ENCODE data around the gene IFITM5.

Gene IFITM5

GRCh38 chr11:289712-290620 lies 9.4 kb downstream of the IFITM5 start:
- TF ChIP-seq GATA2 (IDR thresholded peaks at IDR 0.05; ENCODE audit: low read depth, low read length) = no peak
- TF ChIP-seq GATA3 (IDR thresholded peaks at IDR 0.05; ENCODE audit: low read depth, low read length) = no peak

GRCh38 chr11:289398-289711 lies 10.0 kb downstream of the IFITM5 start:
- no peak for TF ChIP-seq GATA3 (IDR thresholded peaks at IDR 0.05; ENCODE audit: low read depth, low read length)
- no peak for TF ChIP-seq GATA2 (IDR thresholded peaks at IDR 0.05; ENCODE audit: low read depth, low read length)

GRCh38 chr11:288478-289397 lies 10.6 kb downstream of the IFITM5 start, which contains the start of gene PGGHG:
Gene PGGHG (plus strand): TSS chr11:289126. CDS start chr11:289817, 691 bp downstream.
- TF ChIP-seq GATA3 (IDR thresholded peaks at IDR 0.05; ENCODE audit: low read depth, low read length) (no peak), GATA2 (IDR thresholded peaks at IDR 0.05; ENCODE audit: low read depth, low read length) (no peak)

GRCh38 chr11:287821-288477 lies 11.4 kb downstream of the IFITM5 start:
- no peak for TF ChIP-seq GATA3 (IDR thresholded peaks at IDR 0.05; ENCODE audit: low read depth, low read length)
- no peak for TF ChIP-seq GATA2 (IDR thresholded peaks at IDR 0.05; ENCODE audit: low read depth, low read length)

- TF ChIP-seq GATA3 (IDR thresholded peaks at IDR 0.05; ENCODE audit: low read depth, low read length) (no peak), GATA2 (IDR thresholded peaks at IDR 0.05; ENCODE audit: low read depth, low read length) (no peak)
Observed at GRCh38 chr11:285894-286220, 13.5 kb downstream of the IFITM5 start.

GRCh38 chr11:285021-285893 lies 14.1 kb downstream of the IFITM5 start:
- TF ChIP-seq GATA3 (IDR thresholded peaks at IDR 0.05; ENCODE audit: low read depth, low read length) = no peak

GRCh38 chr11:284105-285020 lies 15.0 kb downstream of the IFITM5 start:
- no peak for TF ChIP-seq GATA3 (IDR thresholded peaks at IDR 0.05; ENCODE audit: low read depth, low read length)
- TF ChIP-seq GATA2 (IDR thresholded peaks at IDR 0.05; ENCODE audit: low read depth, low read length) = no peak

- no peak for TF ChIP-seq GATA2 (IDR thresholded peaks at IDR 0.05; ENCODE audit: low read depth, low read length)
- TF ChIP-seq GATA3 (IDR thresholded peaks at IDR 0.05; ENCODE audit: low read depth, low read length) = no peak
Observed at GRCh38 chr11:283405-284104, 15.8 kb downstream of the IFITM5 start.

GRCh38 chr11:282630-283360 lies 16.5 kb downstream of the IFITM5 start:
- TF ChIP-seq GATA2 (IDR thresholded peaks at IDR 0.05; ENCODE audit: low read depth, low read length) = no peak
- TF ChIP-seq GATA3 (IDR thresholded peaks at IDR 0.05; ENCODE audit: low read depth, low read length) = no peak

GRCh38 chr11:282171-282570 lies 17.2 kb downstream of the IFITM5 start:
- TF ChIP-seq GATA2 (IDR thresholded peaks at IDR 0.05; ENCODE audit: low read depth, low read length) (no peak), GATA3 (IDR thresholded peaks at IDR 0.05; ENCODE audit: low read depth, low read length) (no peak)

- TF ChIP-seq GATA3 (IDR thresholded peaks at IDR 0.05; ENCODE audit: low read depth, low read length) (no peak), GATA2 (IDR thresholded peaks at IDR 0.05; ENCODE audit: low read depth, low read length) (no peak)
Observed at GRCh38 chr11:281486-282161, 17.7 kb downstream of the IFITM5 start.
